Measurements from ENCODE around the gene KCNK2. TPM values are rescaled to one million over a fixed set of nuclear protein-coding genes. Genes with fewer than 3 reads are reported as not detected.

KCNK2 gene
- polyA plus RNA-seq, 1 donor (not counting 4 experiments of a cell fraction or from before 2014, with no cell fraction given) = 0.10 TPM

GRCh38 chr1:215226757-215227156, 144.2 kb downstream of the KCNK2 start:
- Histone ChIP-seq H4K20me1 (ENCODE audit: control insufficient read depth, extremely low read depth, insufficient read depth, low read length) (no peaks in the 10 kb centered on the region), H3K9me1 (ENCODE audit: control insufficient read depth, extremely low read depth, insufficient read depth, low read length) (no peaks in the 10 kb centered on the region), H3K36me3 (ENCODE audit: control insufficient read depth in 2 of 2, extremely low read depth in 1 of 2, insufficient read depth in 2 of 2, low read length in 2 of 2) (no peaks in the 10 kb centered on the region), H3K9ac (ENCODE audit: control insufficient read depth, extremely low read depth, insufficient read depth, low read length) (no peak overlapping the region), H3K4me2 (ENCODE audit: control insufficient read depth, extremely low read depth, insufficient read depth, low read depth, low read length) (no peak overlapping the region), H3K27ac (ENCODE audit: control insufficient read depth, insufficient read depth, low read length) (no peak overlapping the region), H3K4me1 (ENCODE audit: control insufficient read depth, extremely low read depth, insufficient read depth, low read length) (no peaks in the 10 kb centered on the region), H3K27me3 (ENCODE audit: control insufficient read depth, extremely low read depth, insufficient read depth, low read length) (no peaks in the 10 kb centered on the region), H3K79me2 (ENCODE audit: control insufficient read depth, insufficient read depth, low read length) (no peaks in the 10 kb centered on the region), H2AFZ (ENCODE audit: control insufficient read depth, low read length) (no peak overlapping the region), H3K4me3 (ENCODE audit: control insufficient read depth in 2 of 3, extremely low read depth in 1 of 3, insufficient read depth in 2 of 3, low read depth in 1 of 3, low read length in 3 of 3) (no peak overlapping the region), H3K9me3 (ENCODE audit: control insufficient read depth, low read depth, low read length) (no peaks in the 10 kb centered on the region)
- no peak for TF ChIP-seq EZH2 (IDR thresholded peaks at IDR 0.05; ENCODE audit: low read length)
- no peak for TF ChIP-seq CTCF (optimal IDR thresholded peaks at IDR 0.05 in 1 of 3, IDR thresholded peaks at IDR 0.05 in 1 of 3, conservative IDR thresholded peaks at IDR 0.05 in 1 of 3; ENCODE audit: extremely low read depth in 1 of 3, insufficient read depth in 2 of 3, low read length in 3 of 3)
- dilution Hi-C loops (cut with MboI; ENCODE audit: extremely low pct_ligation_motif_present, low sequenced_read_pairs) = no loop called here
- FAIRE-seq = no peak
- DNase-seq (ENCODE audit: low read depth, low spot score) = no peak

- Histone ChIP-seq H3K4me2 (ENCODE audit: control insufficient read depth, extremely low read depth, insufficient read depth, low read depth, low read length) (no peak overlapping the region), H2AFZ (ENCODE audit: control insufficient read depth, low read length) (no peak overlapping the region), H3K9ac (ENCODE audit: control insufficient read depth, extremely low read depth, insufficient read depth, low read length) (no peak overlapping the region), H3K36me3 (ENCODE audit: control insufficient read depth in 2 of 2, extremely low read depth in 1 of 2, insufficient read depth in 2 of 2, low read length in 2 of 2) (no peaks in the 10 kb centered on the region), H3K27me3 (ENCODE audit: control insufficient read depth, extremely low read depth, insufficient read depth, low read length) (no peaks in the 10 kb centered on the region), H3K4me1 (ENCODE audit: control insufficient read depth, extremely low read depth, insufficient read depth, low read length) (no peaks in the 10 kb centered on the region), H3K4me3 (ENCODE audit: control insufficient read depth in 2 of 3, extremely low read depth in 1 of 3, insufficient read depth in 2 of 3, low read depth in 1 of 3, low read length in 3 of 3) (no peak overlapping the region), H3K9me3 (ENCODE audit: control insufficient read depth, low read depth, low read length) (no peaks in the 10 kb centered on the region), H4K20me1 (ENCODE audit: control insufficient read depth, extremely low read depth, insufficient read depth, low read length) (no peaks in the 10 kb centered on the region), H3K9me1 (ENCODE audit: control insufficient read depth, extremely low read depth, insufficient read depth, low read length) (no peaks in the 10 kb centered on the region), H3K27ac (ENCODE audit: control insufficient read depth, insufficient read depth, low read length) (no peak overlapping the region), H3K79me2 (ENCODE audit: control insufficient read depth, insufficient read depth, low read length) (no peaks in the 10 kb centered on the region)
- dilution Hi-C loops (cut with MboI; ENCODE audit: extremely low pct_ligation_motif_present, low sequenced_read_pairs) = no loop called here
- DNase-seq (ENCODE audit: low read depth, low spot score) (no peak), FAIRE-seq (no peak)
- TF ChIP-seq EZH2 (IDR thresholded peaks at IDR 0.05; ENCODE audit: low read length) (no peak), CTCF (optimal IDR thresholded peaks at IDR 0.05 in 1 of 3, IDR thresholded peaks at IDR 0.05 in 1 of 3, conservative IDR thresholded peaks at IDR 0.05 in 1 of 3; ENCODE audit: extremely low read depth in 1 of 3, insufficient read depth in 2 of 3, low read length in 3 of 3) (no peak)
These were observed 145.7 kb downstream of the KCNK2 start for GRCh38 chr1:215228193-215228592.

Data from keratinocyte (primary cell).